Right forelimb (tissue), 1 donor: ENCODE data around the gene SLC7A7.
"Not testable (repeated sequence)": the region's sequence is repeated elsewhere in the genome, so short reads cannot be mapped to it uniquely, and the experiment has no call there.

Source experiments
- DNase-seq: peaks from one replicate; pipeline ENCODE4 v3.0.0-alpha.2; 2018

SLC7A7 gene

DNA sequence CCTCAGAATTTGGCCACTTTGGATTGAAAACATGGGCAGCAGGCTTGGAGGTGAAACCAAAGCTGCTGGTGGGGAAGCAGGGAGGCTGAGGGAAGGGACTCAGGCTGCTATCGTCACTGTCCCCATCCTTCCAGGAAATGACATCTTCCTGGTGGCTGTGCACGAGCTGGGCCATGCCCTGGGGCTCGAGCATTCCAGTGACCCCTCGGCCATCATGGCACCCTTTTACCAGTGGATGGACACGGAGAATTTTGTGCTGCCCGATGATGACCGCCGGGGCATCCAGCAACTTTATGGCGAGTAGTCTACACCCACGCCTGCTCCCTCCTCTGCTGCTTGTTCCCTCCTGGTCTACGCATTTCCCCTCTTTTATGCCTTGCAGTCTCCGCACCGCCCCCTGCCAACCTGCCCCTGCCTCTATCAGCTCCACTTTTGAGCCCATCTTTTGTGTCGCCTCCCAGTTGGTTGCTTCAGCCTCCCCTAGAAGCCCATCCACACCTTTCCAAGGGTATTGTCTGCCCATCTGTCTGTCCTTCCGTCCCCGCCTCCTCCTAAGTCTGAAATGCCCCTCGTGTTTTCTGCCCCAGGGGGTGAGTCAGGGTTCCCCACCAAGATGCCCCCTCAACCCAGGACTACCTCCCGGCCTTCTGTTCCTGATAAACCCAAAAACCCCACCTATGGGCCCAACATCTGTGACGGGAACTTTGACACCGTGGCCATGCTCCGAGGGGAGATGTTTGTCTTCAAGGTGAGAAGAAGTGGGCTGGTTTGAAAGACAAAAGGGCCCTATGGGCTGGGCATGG is 28.1 kb upstream of the SLC7A7 start:
- no peak for DNase-seq

DNA sequence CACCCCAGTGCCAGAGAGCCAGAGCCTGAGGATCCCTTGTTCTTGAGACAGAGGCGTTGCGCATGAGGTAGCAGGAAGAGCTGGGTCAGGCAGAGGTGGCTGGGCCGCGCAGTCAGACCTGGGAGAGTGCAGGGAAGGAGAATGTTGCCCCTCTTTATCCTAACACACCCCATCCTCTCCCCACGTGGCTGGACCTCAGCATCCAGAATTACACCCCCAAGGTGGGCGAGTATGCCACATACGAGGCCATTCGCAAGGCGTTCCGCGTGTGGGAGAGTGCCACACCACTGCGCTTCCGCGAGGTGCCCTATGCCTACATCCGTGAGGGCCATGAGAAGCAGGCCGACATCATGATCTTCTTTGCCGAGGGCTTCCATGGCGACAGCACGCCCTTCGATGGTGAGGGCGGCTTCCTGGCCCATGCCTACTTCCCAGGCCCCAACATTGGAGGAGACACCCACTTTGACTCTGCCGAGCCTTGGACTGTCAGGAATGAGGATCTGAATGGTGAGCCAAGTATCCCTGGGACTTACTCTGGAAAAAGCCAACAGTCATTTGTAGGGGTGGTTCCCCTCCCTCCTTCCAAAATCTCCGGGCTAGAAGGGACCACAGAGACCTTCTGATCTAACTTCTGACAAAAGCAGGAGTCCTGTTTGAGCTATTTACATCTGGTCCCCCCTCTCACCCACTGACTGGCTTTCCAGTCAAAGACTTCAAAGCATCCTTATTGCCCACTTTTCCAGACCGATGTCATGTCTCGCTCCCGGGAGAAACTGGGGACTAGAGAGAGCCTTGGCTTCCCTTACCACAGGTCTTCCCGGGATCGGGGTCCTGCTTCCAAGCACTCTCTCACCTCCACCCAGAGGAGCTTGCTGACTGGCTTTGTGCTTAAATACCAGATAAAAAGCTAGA is 27.2 kb upstream of the SLC7A7 start:
- DNase-seq: no peak

DNA sequence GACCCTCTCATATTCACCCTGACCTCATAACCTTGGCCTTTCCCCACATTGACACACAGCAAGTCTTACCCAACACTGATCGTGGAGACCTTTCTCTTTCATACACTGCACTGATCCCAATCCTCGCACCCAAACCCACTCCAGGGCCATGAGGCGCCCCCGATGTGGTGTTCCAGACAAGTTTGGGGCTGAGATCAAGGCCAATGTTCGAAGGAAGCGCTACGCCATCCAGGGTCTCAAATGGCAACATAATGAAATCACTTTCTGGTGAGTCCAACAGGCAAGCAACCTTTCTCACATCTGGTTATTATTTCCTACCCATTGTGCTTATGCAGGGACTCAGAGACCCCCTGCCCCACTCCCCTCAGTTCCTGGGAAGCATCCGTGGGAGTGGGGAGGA is 26.5 kb upstream of the SLC7A7 start:
- DNase-seq: no peak

- DNase-seq: no peak
Observed at GRCh38 chr14:22841311-22841710, 26.1 kb upstream of the SLC7A7 start.

- DNase-seq: no peak
Observed at GRCh38 chr14:22839159-22839779, 24.0 kb upstream of the SLC7A7 start.

DNA sequence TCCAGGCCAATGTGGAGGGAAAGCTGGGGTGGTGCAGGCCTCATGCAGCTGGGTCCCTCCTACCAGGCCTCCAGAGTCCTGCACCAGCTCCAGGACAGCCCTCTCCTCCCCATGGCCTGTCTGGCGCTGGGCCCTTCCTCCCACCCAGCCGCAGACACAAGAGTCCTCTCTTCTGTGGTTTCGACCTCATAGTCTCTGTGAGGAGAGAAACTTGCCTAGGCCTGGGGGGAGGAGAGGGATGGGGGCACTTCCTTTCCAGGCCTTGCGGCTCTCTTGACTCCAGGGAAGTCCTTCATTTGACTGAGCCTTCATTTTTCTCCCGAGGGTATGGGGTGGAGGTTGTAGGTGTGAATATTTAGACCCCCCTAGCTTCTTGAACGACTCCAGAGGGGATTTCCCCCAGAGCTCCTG is 23.4 kb upstream of the SLC7A7 start:
- DNase-seq: no peak

DNA sequence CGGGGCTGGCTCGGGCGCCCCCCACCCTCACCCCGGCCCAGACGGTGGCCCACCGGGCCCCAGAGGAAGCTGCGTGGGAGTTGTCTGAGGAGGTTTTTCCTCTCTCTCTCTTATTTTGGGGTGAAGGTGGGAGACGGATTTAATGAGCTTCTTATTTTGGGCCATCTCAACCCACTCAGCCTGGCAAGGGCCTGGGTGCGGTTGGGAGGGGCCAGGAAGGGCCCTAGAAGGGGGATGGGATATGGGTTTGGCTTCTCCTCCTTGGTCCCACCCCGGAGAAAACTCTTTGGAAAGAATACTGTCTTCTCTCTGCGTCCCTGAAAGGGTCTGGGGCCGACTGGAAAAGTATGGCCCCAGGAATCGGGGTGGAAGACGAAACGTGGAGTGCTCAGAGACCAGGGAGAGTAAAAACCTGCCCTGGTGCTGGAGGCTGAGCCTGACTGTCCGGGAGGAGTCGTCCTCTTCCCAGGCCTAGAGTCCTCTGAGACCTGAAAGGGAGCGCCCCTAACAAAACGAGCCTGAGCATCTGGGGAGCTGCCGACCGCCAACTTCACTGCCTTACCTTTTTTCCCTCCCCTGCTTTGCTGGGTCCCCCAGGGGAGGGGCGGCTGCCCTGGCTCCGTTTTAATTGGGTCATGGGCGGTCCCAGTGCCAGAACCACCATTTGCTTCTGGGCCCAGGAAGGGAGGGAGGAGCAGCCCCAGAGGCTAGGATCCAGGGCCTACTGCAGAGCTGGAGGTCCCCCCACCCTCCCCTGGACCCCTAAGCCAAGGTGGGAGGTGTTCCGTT is 22.7 kb upstream of the SLC7A7 start:
- peak; percentile 58 for DNase-seq

- DNase-seq: peak; percentile 76
Observed at GRCh38 chr14:22837114-22837749, 22.0 kb upstream of the SLC7A7 start.

DNA sequence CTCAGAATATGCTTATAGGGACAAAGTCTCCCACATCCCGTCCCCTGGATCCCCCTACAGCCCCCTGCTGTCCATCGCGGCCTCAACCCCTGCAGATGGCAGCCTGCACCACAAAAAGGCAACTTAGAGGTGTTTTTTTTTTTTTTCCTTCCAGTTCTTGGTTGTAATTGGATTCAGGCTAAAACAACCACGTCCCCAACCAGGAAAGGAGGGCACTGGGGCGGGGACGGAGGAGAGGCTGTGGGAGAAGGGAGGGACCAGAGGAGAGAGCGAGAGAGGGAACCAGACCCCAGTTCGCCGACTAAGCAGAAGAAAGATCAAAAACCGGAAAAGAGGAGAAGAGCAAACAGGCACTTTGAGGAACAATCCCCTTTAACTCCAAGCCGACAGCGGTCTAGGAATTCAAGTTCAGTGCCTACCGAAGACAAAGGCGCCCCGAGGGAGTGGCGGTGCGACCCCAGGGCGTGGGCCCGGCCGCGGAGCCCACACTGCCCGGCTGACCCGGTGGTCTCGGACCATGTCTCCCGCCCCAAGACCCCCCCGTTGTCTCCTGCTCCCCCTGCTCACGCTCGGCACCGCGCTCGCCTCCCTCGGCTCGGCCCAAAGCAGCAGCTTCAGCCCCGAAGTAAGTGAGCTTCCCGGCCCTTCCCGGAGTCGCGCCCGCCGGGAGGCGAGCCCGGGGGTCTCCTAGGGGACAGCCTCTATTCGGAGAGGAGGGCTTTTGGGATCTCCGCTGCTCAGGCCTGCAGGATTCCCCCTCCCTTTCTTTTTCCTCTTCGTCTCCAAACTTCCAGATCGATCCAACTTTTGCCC is 21.3 kb upstream of the SLC7A7 start, which contains the start of gene MMP14:
TSS of gene MMP14 (plus strand) at position 285 of the 813 bp plus-strand sequence. CDS start at position 518, 233 bp downstream.
- DNase-seq: peak; percentile 88

DNA sequence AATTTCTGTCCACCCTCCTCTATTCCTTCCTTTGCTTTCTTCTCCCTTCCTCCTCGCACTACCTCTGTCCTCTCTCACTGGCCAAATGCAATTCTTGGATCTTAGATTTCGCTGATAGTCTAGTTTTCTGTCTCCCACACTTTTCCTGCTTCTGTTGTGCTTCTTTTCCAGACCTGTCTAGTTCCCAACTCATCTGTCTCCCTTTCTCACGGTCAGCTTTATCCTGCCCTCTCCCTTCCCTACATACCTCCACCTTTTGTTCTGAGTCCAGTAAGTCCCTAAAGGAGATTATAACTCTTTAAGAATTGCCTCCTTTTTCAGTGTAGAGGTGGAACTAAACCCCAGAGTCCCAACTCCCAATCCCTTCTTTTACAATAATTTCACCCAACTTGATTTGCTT is 20.3 kb upstream of the SLC7A7 start:
- DNase-seq: no peak

DNA sequence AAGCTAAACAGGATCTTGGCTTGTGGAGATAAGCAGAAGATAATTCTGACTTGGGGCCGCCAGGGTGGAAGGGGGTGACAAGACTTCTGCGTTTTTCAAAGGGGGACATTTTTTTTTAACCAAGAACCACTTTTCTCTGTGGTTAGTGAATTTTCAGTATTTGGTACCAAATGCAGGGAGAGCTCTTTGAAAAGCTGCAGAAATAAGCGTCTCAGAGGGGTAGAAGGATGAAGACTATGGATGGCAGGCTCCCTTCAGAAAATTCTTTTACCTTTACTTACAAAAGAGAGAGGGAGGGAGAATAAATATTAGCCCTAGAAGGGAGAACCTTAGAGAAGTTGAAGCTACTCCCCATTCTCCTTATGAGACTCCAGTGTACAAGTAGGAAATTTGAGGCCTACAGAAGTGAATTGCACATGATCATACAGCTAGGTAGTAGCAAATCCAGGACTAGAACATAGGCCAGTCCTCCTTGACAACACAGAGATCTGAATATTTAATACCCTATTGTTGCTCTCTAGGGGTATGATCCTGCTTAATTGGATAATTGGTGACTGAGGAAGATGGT is 15.3 kb upstream of the SLC7A7 start:
- no peak for DNase-seq

- DNase-seq: peak; percentile 93
Observed at GRCh38 chr14:22829661-22830442, 14.6 kb upstream of the SLC7A7 start, which contains the start of gene MRPL52. MRPL52 (plus strand) TSS chr14:22829887; CDS start chr14:22829913, 26 bp downstream.

GRCh38 chr14:22829076-22829660 is 13.9 kb upstream of the SLC7A7 start:
- DNase-seq: not testable (repeated sequence)

GRCh38 chr14:22824711-22825359 is 9.6 kb upstream of the SLC7A7 start:
- peak; percentile 69 for DNase-seq

DNA sequence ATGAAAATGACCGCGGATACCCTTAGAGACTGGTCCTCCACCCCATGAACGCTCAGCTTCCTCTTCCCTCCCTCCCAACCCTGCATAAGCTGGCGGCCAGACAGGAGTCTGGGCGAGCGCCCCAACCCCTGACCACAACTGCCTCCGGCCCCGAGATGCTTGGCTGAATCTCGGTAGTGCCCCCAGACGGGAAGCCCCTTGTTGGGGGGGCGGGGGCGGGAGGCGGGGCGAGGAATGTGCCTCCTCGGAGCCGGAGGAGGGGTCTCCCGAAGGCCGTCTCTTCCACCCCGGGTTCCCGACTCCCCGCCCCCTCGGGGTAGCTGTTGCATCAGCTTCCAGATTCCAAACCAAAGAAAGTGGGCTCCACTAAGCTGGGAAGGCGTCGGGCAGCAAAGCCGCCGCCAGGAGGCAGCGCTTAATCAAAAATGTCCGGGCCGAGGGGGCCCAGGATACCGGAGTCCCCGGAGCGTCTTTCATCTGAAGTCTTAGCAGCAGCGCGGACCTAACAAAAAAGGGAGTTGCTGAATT is 7.4 kb upstream of the SLC7A7 start:
- DNase-seq: peak; percentile 92

DNA sequence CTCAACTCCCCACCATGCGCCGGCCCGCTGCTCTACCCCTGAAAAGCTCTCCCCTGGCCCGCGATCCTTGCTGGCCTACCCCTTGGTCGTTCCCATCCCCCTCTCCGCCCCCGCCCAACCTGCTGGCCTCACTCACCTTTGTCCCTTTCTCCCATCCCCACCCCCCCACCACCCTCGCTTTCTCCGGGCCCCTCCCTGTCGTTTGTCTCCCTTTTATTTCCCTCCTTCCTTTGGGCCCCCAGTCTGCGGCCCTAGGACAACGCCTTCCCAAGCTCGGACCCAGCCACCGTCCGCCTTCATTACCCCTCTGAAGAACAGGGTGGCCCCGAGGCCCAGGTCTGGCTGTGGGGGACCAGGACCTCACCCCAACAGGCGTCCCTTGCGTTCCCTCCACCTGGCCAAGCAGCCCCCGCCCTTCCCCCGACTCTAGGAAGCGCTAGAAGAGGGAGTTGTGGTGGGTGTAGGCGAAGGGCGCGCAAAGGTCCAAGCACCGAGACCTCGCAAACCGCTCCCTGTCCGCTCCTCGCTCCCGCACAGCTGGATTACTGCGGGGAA is 6.9 kb upstream of the SLC7A7 start:
- no peak for DNase-seq

DNA sequence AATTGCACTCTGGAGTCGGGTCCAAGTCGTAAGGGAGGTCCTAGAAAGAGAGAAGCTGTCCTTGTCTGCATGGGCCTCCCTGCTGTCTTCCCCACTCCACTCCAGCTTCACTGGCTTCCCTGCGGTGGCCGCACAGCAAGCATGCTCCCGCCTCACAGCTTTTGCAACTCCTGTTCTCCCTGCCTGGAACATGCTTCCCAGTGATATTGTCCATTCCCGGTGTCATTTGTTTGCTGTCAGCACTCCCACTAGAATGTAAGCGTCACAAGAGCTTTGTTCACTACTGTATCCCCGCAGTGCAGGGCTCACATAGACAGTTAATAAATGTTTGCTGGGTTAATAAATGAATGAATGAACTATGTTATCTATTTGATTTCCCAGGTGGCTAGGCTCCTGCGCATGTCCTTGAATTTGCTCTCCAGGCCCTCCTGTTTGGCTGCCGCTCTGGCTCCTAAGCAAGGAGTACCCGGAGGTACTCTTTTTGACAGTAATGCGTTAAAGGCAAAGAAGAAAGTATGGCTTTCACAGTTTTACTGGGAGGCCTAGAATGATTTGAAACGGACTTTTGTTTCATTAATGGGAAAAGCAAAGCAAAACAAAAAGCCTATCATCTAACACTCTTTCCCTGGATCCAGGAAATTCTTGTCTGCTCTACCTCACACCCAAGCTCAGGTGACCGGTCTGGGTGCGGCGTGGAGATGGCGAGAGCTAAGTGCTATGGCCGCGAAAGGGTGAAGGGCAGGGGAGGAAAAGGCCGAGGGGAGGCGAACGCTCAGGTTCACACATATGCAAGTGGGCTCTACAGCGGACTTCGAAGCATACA is 6.2 kb upstream of the SLC7A7 start:
- DNase-seq: no peak
